ENCODE measurements around the gene BPTF.
A peak's percentile ranks its signal among the peaks of the same experiment; 100 is the strongest.

Gene BPTF

DNA sequence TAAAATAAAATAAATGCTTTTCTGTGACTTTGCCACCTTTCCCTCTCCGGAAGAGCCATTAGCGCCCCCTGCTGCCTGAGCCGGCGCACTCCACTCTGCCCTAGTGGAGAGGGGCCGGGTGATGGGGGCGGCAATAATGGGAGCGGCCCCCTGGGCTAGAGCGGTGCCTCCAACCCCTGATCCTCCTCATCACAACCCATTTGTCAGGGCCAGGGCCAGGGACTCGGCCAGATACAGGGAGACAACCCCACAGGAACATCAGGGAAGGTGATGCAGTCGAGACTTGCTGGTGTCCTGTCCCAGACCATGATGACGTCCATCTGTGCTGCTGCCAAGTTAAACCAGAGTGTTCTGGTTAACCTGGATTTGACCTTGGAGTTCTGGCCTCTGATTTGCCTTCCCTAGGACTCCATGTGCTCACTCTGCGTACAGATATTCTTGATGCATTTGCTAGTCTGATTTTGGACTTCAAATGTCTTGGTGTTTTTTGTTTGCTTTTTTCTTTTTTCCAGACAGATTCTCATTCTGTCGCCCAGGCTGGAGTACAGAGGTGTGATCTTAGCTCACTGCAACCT, 46.1 kb upstream of the BPTF start:
- Histone ChIP-seq H3K4me1 (ENCODE audit: control insufficient read depth, insufficient read depth, low read length) (peaks cover 3% of the 10 kb centered on the region; the same call in 1 of the 2 replicates), H3K9me3 (ENCODE audit: control insufficient read depth, insufficient read depth, low read depth, low read length) (no peaks in the 10 kb centered on the region), H3K4me3 (ENCODE audit: low read depth, low read length) (no peak overlapping the region), H3K36me3 (ENCODE audit: control insufficient read depth in 2 of 2, insufficient read depth in 1 of 2, low read length in 2 of 2) (no peaks in the 10 kb centered on the region; a peak in 1 of 3 replicates), H3K27ac (ENCODE audit: extremely low read depth, low read depth, low read length) (no peak overlapping the region)
- ChIA-PET POLR2A (no interaction called here), CTCF (interaction anchor here (0.6 to 1.5 kb wide), 12 partner anchors 9 to 736 kb away, joined by 3 to 7 read pairs (median 3); no protein-coding TSS in a partner anchor)
- TF ChIP-seq ZNF610 (tag by site-specific recombination; IDR thresholded peaks at IDR 0.05; ENCODE audit: borderline replicate concordance) (no peak), ZBTB8A (tag by site-specific recombination; IDR thresholded peaks at IDR 0.05) (no peak), ZNF157 (tag by site-specific recombination; IDR thresholded peaks at IDR 0.05) (no peak), ZBTB17 (tag by site-specific recombination; IDR thresholded peaks at IDR 0.05) (peak; percentile 72), ZBTB21 (tag by site-specific recombination; IDR thresholded peaks at IDR 0.05) (no peak), ZNF513 (tag by site-specific recombination; IDR thresholded peaks at IDR 0.05) (no peak), KLF8 (tag by site-specific recombination; IDR thresholded peaks at IDR 0.05) (0 out of 2 replicates have a peak, but pooled peaks have one; percentile 14), ZBTB20 (tag by site-specific recombination; IDR thresholded peaks at IDR 0.05) (peak; percentile 18; the same call in 1 of the 2 replicates), ZNF423 (tag by site-specific recombination; IDR thresholded peaks at IDR 0.05) (no peak), ZNF24 (tag by site-specific recombination; IDR thresholded peaks at IDR 0.05) (no peak), ZNF670 (tag by site-specific recombination; IDR thresholded peaks at IDR 0.05; ENCODE audit: low read depth) (no peak), ZNF114 (tag by site-specific recombination; IDR thresholded peaks at IDR 0.05) (no peak), ZNF677 (tag by site-specific recombination; IDR thresholded peaks at IDR 0.05) (no peak), ZNF654 (tag by site-specific recombination; IDR thresholded peaks at IDR 0.05; ENCODE audit: low read depth) (peak; percentile 80), ZNF600 (tag by site-specific recombination; IDR thresholded peaks at IDR 0.05) (peak; percentile 77), PATZ1 (tag by site-specific recombination; IDR thresholded peaks at IDR 0.05) (peak; percentile 88), ZNF747 (tag by site-specific recombination; IDR thresholded peaks at IDR 0.05) (no peak), GFI1B (tag by site-specific recombination; IDR thresholded peaks at IDR 0.05) (0 out of 2 replicates have a peak, but pooled peaks have one; percentile 13), GLIS2 (tag by site-specific recombination; IDR thresholded peaks at IDR 0.05) (peak; percentile 67), ZNF692 (tag by site-specific recombination; IDR thresholded peaks at IDR 0.05) (no peak), KLF16 (tag by site-specific recombination; IDR thresholded peaks at IDR 0.05) (no peak), ZNF843 (tag by site-specific recombination; IDR thresholded peaks at IDR 0.05) (no peak), SP3 (tag by site-specific recombination; IDR thresholded peaks at IDR 0.05) (0 out of 2 replicates have a peak, but pooled peaks have one; percentile 23)
- TF ChIP-seq, protein P1, sequence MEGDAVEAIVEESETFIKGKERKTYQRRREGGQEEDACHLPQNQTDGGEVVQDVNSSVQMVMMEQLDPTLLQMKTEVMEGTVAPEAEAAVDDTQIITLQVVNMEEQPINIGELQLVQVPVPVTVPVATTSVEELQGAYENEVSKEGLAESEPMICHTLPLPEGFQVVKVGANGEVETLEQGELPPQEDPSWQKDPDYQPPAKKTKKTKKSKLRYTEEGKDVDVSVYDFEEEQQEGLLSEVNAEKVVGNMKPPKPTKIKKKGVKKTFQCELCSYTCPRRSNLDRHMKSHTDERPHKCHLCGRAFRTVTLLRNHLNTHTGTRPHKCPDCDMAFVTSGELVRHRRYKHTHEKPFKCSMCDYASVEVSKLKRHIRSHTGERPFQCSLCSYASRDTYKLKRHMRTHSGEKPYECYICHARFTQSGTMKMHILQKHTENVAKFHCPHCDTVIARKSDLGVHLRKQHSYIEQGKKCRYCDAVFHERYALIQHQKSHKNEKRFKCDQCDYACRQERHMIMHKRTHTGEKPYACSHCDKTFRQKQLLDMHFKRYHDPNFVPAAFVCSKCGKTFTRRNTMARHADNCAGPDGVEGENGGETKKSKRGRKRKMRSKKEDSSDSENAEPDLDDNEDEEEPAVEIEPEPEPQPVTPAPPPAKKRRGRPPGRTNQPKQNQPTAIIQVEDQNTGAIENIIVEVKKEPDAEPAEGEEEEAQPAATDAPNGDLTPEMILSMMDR (tag by site-specific recombination; IDR thresholded peaks at IDR 0.05): peak; percentile 59
- TF ChIP-seq, protein P2, sequence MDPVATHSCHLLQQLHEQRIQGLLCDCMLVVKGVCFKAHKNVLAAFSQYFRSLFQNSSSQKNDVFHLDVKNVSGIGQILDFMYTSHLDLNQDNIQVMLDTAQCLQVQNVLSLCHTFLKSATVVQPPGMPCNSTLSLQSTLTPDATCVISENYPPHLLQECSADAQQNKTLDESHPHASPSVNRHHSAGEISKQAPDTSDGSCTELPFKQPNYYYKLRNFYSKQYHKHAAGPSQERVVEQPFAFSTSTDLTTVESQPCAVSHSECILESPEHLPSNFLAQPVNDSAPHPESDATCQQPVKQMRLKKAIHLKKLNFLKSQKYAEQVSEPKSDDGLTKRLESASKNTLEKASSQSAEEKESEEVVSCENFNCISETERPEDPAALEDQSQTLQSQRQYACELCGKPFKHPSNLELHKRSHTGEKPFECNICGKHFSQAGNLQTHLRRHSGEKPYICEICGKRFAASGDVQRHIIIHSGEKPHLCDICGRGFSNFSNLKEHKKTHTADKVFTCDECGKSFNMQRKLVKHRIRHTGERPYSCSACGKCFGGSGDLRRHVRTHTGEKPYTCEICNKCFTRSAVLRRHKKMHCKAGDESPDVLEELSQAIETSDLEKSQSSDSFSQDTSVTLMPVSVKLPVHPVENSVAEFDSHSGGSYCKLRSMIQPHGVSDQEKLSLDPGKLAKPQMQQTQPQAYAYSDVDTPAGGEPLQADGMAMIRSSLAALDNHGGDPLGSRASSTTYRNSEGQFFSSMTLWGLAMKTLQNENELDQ (tag by site-specific recombination; IDR thresholded peaks at IDR 0.05; ENCODE audit: low read depth): no peak
- TF ChIP-seq, protein P3, sequence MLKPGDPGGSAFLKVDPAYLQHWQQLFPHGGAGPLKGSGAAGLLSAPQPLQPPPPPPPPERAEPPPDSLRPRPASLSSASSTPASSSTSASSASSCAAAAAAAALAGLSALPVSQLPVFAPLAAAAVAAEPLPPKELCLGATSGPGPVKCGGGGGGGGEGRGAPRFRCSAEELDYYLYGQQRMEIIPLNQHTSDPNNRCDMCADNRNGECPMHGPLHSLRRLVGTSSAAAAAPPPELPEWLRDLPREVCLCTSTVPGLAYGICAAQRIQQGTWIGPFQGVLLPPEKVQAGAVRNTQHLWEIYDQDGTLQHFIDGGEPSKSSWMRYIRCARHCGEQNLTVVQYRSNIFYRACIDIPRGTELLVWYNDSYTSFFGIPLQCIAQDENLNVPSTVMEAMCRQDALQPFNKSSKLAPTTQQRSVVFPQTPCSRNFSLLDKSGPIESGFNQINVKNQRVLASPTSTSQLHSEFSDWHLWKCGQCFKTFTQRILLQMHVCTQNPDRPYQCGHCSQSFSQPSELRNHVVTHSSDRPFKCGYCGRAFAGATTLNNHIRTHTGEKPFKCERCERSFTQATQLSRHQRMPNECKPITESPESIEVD (tag by site-specific recombination; IDR thresholded peaks at IDR 0.05): no peak
